SKM-1 (cell line): ENCODE results near the gene FRAT1.

Source experiments
- DNase-seq: peaks from one replicate; lab custom pipeline; 2025; ENCODE audit not compliant: unreplicated experiment; lab: John Stamatoyannopoulos, UW

FRAT1 gene

GRCh38 chr10:97363071-97363470 lies 44.0 kb downstream of the FRAT1 start:
- no peak for DNase-seq

DNA sequence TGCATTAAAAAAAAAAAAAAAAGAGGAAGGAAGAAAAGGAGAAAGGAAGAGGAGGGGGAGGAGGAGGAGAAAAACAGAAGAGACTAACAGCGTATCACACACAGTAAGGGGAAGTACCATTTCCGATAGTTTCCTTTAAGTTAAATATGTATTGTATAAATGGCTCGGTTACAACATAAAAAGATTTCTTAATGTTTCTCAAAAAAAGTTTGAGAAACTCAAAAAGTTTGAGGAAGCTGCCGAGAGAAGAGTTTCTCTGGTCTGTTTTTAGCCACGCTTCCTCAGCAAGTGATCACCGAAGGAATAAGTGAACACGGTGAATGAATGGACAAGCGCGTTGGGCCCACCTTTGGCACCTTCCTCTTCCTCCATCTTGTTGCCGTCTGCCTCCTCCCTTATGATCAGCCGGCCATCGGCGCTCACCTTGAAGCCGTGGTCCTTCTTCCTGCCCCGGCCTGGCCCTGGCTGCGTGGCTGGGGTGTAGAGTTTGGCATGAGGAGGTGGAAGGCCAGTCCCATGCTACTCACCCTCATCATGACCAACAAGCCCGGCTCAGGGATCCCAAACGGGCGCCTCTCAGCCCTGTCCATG lies 46.8 kb downstream of the FRAT1 start:
- DNase-seq, result peak; percentile 98

GRCh38 chr10:97366572-97366971 lies 47.5 kb downstream of the FRAT1 start:
- DNase-seq, result no peak

DNA sequence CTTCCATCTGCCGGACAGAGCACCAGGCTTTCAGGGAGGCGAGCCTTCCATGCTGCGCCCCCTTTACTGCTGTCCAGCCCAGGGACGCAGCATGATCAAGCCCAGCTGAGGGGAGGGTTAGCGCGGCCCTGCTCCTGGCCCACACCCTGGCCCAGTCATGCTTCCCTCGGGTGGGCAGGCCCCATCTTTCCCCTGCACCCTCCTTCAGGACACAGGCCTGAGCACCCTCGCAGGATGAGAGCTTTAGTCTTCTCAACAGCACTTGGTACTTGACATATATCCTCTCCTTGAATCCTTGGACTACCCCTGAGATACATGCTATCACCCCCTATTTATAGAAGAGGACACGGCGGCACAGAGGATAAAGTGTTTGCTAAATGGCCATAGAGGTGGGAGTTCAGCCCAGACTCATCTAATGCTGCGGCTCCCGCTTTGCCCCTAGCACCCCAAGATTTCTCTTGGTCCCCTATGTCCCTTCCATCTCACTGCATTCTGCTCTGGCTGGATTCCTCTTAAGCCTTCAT lies 48.1 kb downstream of the FRAT1 start:
- no peak for DNase-seq
